K562 (cell line): ENCODE results near the gene FEN1. TPM values are rescaled to one million over a fixed set of nuclear protein-coding genes. Genes with fewer than 3 reads are reported as not detected.
A peak's percentile ranks its signal among the peaks of the same experiment; 100 is the strongest.

Experiments used
- BHLHE40 ChIP-seq: IDR thresholded peaks from 2 replicates; pipeline ENCODE4 v1.6.1; 2011; ENCODE audit warnings: low read length, improper control_type of control experiment
- FOXP1 ChIP-seq: sonication (generic); formaldehyde crosslinking; IDR thresholded peaks from 2 replicates; pipeline ENCODE4 v1.8.0; 2022; ENCODE audit warnings: mild to moderate bottlenecking, missing genetic modification reagents
- NFATC3 ChIP-seq: fragments of 450-650 bp; IDR thresholded peaks from 2 replicates; pipeline ENCODE4 v1.6.1; 2017; ENCODE audit warnings: mild to moderate bottlenecking
- NFE2L1 ChIP-seq: fragments of 450-650 bp; IDR thresholded peaks from 2 replicates; pipeline ENCODE4 v1.6.1; 2016; ENCODE audit warnings: missing genetic modification characterization, low read depth, mild to moderate bottlenecking, missing compliant biosample characterization, moderate library complexity, borderline replicate concordance
- SFPQ ChIP-seq: fragments of 200-400 bp; formaldehyde crosslinking; IDR thresholded peaks from 2 replicates; pipeline ENCODE4 v1.6.1; 2017; ENCODE audit warnings: mild to moderate bottlenecking, low read depth, low read length, moderate library complexity
- SMARCE1 ChIP-seq: fragments of 450-650 bp; IDR thresholded peaks from 2 replicates; pipeline ENCODE4 v1.7.1; 2016; ENCODE audit warnings: mild to moderate bottlenecking
- SNIP1 ChIP-seq: fragments of 450-650 bp; IDR thresholded peaks from 2 replicates; pipeline ENCODE4 v1.7.1; 2017; ENCODE audit warnings: low read depth, mild to moderate bottlenecking
- polyA plus RNA-seq, 8 experiments: library from polyadenylated mRNA; depleted of rRNA in 4 of 8; stranded (reverse) in 5 of 8; unstranded in 3 of 8; fragments of >200 nt; fragmentation: Nextera tagmentation in 2 of 8; fragmentation: Illumina TruSeq in 1 of 8; extraction: Ambion mirVana in 2 of 8; extraction: Trizol in 1 of 8; gene quantifications; 2 replicates each; pipeline versions ENCODE4 v1.2.1 to v1.2.3, GENCODE V29; 2011 to 2014; ENCODE audit warnings: inconsistent platforms in 1 of 8, missing spikeins in 1 of 8
- total RNA-seq, 7 experiments: library from RNA; depleted of rRNA in 6 of 7; stranded (reverse); fragments of >200 nt in 6 of 7; fragmentation: Illumina TruSeq in 2 of 7; extraction: Trizol in 2 of 7; gene quantifications; 2 replicates each; pipeline versions ENCODE4 v1.2.1 to v1.2.3, GENCODE V29; 2011 to 2021; ENCODE audit warnings: low replicate concordance in 1 of 7
- TF ChIP-seq, protein P1 (sequence below): fragments of 200-600 bp; sonication (generic); IDR thresholded peaks from one replicate; pipeline ENCODE4 v1.6.1; 2012; ENCODE audit warnings: mild to moderate bottlenecking, low read depth, low read length, inconsistent platforms
- TF ChIP-seq, protein P2 (sequence below): sonication (generic); formaldehyde crosslinking; IDR thresholded peaks from 2 replicates; pipeline ENCODE4 v1.8.1; 2023; ENCODE audit warnings: mild to moderate bottlenecking, missing genetic modification reagents
- TF ChIP-seq, protein P3 (sequence below): sonication (generic); formaldehyde crosslinking; IDR thresholded peaks from 2 replicates; pipeline ENCODE4 v1.9.0; 2022; ENCODE audit warnings: mild to moderate bottlenecking, missing genetic modification reagents

The FEN1 gene
- total and polyA plus RNA-seq, 9 of the 15 experiments (the other 6 are each of a cell fraction or from before 2014, with no cell fraction given): 58.1 to 156 (median 137) TPM

- TF ChIP-seq, protein P1, sequence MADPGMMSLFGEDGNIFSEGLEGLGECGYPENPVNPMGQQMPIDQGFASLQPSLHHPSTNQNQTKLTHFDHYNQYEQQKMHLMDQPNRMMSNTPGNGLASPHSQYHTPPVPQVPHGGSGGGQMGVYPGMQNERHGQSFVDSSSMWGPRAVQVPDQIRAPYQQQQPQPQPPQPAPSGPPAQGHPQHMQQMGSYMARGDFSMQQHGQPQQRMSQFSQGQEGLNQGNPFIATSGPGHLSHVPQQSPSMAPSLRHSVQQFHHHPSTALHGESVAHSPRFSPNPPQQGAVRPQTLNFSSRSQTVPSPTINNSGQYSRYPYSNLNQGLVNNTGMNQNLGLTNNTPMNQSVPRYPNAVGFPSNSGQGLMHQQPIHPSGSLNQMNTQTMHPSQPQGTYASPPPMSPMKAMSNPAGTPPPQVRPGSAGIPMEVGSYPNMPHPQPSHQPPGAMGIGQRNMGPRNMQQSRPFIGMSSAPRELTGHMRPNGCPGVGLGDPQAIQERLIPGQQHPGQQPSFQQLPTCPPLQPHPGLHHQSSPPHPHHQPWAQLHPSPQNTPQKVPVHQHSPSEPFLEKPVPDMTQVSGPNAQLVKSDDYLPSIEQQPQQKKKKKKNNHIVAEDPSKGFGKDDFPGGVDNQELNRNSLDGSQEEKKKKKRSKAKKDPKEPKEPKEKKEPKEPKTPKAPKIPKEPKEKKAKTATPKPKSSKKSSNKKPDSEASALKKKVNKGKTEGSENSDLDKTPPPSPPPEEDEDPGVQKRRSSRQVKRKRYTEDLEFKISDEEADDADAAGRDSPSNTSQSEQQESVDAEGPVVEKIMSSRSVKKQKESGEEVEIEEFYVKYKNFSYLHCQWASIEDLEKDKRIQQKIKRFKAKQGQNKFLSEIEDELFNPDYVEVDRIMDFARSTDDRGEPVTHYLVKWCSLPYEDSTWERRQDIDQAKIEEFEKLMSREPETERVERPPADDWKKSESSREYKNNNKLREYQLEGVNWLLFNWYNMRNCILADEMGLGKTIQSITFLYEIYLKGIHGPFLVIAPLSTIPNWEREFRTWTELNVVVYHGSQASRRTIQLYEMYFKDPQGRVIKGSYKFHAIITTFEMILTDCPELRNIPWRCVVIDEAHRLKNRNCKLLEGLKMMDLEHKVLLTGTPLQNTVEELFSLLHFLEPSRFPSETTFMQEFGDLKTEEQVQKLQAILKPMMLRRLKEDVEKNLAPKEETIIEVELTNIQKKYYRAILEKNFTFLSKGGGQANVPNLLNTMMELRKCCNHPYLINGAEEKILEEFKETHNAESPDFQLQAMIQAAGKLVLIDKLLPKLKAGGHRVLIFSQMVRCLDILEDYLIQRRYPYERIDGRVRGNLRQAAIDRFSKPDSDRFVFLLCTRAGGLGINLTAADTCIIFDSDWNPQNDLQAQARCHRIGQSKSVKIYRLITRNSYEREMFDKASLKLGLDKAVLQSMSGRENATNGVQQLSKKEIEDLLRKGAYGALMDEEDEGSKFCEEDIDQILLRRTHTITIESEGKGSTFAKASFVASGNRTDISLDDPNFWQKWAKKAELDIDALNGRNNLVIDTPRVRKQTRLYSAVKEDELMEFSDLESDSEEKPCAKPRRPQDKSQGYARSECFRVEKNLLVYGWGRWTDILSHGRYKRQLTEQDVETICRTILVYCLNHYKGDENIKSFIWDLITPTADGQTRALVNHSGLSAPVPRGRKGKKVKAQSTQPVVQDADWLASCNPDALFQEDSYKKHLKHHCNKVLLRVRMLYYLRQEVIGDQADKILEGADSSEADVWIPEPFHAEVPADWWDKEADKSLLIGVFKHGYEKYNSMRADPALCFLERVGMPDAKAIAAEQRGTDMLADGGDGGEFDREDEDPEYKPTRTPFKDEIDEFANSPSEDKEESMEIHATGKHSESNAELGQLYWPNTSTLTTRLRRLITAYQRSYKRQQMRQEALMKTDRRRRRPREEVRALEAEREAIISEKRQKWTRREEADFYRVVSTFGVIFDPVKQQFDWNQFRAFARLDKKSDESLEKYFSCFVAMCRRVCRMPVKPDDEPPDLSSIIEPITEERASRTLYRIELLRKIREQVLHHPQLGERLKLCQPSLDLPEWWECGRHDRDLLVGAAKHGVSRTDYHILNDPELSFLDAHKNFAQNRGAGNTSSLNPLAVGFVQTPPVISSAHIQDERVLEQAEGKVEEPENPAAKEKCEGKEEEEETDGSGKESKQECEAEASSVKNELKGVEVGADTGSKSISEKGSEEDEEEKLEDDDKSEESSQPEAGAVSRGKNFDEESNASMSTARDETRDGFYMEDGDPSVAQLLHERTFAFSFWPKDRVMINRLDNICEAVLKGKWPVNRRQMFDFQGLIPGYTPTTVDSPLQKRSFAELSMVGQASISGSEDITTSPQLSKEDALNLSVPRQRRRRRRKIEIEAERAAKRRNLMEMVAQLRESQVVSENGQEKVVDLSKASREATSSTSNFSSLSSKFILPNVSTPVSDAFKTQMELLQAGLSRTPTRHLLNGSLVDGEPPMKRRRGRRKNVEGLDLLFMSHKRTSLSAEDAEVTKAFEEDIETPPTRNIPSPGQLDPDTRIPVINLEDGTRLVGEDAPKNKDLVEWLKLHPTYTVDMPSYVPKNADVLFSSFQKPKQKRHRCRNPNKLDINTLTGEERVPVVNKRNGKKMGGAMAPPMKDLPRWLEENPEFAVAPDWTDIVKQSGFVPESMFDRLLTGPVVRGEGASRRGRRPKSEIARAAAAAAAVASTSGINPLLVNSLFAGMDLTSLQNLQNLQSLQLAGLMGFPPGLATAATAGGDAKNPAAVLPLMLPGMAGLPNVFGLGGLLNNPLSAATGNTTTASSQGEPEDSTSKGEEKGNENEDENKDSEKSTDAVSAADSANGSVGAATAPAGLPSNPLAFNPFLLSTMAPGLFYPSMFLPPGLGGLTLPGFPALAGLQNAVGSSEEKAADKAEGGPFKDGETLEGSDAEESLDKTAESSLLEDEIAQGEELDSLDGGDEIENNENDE: no peak
- TF ChIP-seq NFATC3 (peak; percentile 53; the same call in 1 of the 2 replicates), BHLHE40 (peak; percentile 18; the same call in 1 of the 2 replicates), FOXP1 (CRISPR knock-in tag) (no peak; the same call in 1 of the 2 replicates), SFPQ (no peak), NFE2L1 (tag) (no peak), SNIP1 (no peak), SMARCE1 (peak; percentile 93)
- TF ChIP-seq, protein P2, sequence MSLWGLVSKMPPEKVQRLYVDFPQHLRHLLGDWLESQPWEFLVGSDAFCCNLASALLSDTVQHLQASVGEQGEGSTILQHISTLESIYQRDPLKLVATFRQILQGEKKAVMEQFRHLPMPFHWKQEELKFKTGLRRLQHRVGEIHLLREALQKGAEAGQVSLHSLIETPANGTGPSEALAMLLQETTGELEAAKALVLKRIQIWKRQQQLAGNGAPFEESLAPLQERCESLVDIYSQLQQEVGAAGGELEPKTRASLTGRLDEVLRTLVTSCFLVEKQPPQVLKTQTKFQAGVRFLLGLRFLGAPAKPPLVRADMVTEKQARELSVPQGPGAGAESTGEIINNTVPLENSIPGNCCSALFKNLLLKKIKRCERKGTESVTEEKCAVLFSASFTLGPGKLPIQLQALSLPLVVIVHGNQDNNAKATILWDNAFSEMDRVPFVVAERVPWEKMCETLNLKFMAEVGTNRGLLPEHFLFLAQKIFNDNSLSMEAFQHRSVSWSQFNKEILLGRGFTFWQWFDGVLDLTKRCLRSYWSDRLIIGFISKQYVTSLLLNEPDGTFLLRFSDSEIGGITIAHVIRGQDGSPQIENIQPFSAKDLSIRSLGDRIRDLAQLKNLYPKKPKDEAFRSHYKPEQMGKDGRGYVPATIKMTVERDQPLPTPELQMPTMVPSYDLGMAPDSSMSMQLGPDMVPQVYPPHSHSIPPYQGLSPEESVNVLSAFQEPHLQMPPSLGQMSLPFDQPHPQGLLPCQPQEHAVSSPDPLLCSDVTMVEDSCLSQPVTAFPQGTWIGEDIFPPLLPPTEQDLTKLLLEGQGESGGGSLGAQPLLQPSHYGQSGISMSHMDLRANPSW (CRISPR knock-in tag): no peak
- TF ChIP-seq, protein P3, sequence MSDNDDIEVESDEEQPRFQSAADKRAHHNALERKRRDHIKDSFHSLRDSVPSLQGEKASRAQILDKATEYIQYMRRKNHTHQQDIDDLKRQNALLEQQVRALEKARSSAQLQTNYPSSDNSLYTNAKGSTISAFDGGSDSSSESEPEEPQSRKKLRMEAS (CRISPR knock-in tag): no peak
Observed at GRCh38 chr11:61841636-61842527, 49.2 kb downstream of the FEN1 start (continued).
